Activated CD8-positive, alpha-beta memory T cell treated with anti-CD3 and anti-CD28 coated beads, Interleukin-2, amount 50 U/mL, for 48 hours (primary cell): Measurements from ENCODE around the gene COPZ2.
A peak's percentile ranks its signal among the peaks of the same experiment; 100 is the strongest.
"Not testable (repeated sequence)": the region's sequence is repeated elsewhere in the genome, so short reads cannot be mapped to it uniquely, and the experiment has no call there.

Experiments used
- DNase-seq: peaks from one replicate; pipeline ENCODE4 v3.0.0-alpha.2; 2020

The COPZ2 gene

DNA sequence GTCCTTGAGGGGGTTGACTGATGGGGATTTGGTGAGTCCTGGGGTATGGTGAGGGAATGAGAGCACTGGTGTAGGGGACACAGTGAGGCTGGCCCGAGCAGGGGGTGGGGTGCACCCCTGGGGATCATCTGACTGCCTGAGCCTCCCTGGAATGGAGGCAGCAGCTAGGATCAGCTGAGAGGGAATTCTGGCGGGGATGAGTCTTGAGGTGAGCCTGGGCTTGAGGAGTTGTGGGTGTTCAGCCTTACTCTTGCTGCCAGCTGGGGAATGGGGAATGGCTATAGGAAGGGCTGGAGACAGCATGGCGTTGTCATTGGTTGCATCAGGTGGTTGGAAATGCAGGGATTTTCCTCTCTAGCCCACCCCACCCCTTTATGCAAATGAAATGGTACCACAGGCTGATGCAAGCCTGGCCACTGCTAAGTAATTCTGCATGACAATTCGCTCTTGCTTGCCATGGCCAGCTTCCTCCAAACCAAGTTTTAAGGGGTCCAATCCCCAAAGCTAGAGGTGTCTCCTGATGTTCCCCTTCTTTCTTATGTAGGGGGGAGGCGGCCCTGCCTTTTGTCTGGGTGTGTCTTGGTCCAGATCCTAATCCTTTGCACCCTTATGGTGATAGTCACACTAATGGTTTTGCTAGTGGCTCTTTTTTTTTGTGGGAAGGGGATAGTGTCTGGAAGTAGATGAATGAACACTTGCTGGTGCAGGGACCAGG is 18.1 kb upstream of the COPZ2 start:
- DNase-seq: no peak

DNA sequence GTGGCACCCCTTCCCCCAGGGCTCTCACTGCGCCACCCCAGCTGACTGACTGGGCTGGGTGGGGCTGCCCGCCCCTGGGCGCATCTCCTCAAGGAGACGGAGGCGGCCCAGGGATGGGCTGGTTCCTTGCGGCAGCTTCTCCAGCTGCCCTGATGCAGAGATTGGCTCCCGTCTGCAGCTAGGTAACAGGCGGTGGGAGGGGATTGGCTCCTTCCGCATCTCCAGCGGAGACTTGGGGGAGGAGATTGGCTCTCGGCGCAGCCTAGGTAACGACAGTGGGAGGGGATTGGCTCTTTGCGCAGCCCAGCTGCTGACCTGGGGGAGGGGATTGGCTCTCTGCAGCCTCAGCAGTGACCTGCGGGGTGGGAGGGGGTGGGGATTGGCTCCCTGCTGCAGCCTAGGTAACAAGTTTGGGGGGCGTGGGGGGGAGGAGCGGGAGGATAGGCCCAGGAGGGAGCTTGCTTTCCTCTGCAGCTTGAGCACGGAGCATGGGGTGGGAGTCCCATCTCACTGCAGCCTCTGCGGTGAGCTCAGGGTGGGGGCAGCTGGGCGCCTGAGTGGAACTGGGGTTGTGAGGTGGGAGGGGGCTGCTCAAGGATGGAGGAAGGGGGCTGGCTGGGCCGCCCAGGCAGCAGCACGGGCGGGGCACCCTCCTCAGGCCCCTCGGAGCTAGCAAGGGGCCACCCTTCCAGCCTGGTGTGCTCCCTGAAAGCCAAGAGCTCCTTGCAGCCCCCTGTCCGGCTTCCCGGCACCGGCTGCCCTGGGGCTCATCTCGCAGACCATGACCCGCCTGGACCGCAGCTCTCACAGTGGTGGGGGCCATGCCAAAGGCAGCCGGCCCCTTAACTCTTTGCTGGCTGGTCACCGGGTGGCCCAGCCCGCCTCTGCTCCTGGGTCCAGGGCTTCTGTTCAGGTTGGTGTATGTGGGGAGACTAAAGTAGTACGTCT is 16.9 kb upstream of the COPZ2 start:
- no peak for DNase-seq

DNA sequence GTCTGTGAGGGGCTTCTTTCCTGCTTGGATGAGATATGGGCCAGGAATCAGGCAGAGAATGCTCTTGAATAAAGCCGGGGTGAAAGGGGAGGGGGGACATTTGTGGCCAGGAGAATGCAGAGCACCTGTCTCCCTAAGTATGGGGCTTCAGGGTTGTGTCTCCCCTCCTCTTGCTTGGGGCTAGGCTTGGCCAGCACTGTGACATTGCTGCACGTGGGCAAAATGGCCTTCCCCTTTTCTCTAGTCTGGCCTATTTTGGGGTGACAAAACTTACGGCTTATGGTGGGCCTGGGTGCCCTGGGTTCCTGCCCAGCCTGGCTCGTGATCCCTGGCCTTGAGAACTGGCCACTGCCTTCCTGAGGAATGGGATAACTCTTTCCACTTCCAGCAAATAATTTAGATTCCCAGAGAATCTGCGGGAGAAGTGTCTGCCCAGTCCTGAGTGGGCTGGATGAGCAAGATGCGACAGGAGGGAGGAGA is 16.2 kb upstream of the COPZ2 start:
- no peak for DNase-seq

DNA sequence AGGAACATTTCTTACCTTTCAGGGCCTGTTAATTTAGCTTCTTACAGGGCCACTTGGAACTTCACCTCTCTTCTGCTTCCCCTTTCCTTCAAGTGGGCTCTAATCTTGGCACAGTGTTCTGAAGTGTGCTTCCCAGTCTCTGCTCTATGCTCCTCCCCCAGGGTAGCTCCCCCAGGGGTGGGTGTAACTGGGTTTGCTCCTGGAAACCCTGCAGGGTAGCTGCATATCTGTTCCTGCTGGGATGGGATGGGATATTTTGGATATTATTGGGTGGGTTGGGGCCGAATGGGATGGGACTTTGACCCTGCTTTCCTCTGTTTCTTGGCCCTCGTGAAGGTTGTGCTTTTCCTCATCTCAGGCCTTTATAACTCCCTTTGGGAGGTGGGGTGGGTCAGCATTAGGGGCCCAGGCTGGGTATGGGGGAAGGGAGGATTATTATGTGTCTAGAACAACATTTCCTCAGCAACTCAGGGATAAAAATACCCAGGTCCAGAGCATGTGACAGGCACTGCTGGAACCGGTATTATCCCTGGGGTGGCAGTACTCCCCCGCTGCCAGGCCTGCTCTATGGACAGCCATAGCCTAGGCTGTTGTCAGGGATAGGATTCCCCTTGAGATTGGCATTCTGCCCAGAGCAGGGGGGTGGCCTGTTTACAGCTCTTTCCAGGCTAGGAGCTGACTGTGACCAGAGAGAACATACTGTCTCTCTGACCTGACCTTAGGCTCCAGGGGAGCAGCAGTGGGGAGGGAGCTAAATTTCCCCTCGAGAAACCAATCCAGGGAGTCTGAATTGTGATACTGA is 15.6 kb upstream of the COPZ2 start:
- DNase-seq: no peak

DNA sequence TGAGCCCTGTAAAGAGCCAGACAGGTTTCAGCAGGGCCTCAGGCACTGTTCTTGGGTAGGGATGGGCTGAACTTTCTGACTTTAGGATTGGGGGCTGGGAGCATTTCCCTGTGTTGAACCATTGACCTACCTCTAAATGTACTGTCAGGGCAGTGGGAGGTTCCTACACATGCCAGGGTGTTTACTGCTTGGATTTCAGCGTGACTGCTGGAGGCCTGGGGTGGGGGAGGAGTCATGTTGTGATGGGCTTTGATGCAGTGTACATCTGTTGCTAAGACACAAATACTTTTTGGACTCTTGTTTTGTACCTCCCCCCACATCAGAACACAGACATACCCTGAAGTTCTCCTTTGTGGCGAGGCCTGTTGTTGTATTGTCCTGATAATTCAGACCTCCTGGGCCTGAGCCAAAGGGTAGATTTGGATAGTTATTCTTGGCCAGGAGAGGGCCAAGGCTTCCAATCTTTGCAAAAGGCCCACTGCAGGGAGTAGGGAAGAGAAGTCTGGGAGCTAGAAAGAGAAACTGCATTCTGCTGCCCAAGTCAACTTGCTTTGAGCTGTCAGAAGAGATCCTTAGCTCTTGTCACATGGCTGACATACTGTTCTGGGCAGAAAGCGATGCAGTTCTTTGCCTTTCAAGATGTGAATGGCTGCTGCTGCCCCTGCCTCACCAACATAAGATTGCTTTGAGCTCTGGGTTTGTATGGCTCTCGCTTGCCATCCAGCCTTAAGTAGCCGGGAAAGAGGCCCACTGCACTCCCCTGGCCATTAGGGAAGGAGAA is 14.3 kb upstream of the COPZ2 start:
- DNase-seq: no peak

DNA sequence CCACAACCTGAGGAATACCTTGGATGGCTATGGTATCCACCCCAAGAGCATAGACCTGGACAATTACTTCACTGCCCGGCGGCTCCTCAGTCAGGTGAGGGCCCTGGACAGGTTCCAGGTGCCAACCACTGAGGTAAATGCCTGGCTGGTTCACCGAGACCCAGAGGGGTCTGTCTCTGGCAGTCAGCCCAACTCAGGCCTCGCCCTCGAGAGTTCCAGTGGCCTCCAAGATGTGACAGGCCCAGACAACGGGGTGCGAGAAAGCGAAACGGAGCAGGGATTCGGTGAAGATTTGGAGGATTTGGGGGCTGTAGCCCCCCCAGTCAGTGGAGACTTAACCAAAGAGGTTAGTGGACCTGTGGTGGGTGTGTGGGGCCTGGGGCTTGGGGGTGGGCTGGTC is 13.7 kb upstream of the COPZ2 start:
- DNase-seq: no peak

DNA sequence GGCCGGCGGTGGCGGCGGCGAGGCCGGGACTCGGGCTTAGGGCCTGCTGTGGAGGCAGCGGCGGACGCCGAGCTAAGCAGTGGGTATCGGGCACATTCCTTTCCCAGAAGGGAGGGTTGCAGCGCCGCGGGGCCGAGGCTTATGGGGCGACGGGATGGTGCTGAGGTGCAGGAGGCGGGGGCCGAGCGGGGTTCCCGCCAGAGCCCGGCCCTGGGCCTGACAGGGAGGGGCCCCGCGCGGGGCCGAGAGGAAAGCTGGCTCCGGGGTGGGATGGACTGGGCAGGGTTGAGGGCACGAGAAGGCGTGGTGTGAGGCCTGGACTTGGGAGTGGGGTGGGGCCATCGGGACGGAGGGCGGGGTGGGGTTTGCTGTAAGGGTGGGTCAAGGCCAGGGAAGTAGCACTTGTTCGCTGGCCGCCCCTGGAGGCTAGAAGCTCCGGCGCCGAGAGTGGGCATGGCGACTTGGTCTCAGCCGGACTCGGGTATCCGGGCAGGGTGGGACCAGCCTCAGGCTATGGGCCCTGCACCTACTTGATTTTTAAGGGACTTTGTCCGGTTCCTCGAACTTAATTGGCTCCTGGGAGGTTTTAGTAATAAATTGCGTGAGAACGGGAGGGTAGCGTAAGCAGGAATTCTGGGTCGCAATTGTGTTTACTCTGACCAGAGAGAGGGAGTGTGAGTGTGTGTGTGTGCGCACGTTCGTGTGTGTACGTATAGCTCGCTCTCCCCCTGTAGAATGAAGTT is 11.0 kb upstream of the COPZ2 start:
- DNase-seq: no peak

DNA sequence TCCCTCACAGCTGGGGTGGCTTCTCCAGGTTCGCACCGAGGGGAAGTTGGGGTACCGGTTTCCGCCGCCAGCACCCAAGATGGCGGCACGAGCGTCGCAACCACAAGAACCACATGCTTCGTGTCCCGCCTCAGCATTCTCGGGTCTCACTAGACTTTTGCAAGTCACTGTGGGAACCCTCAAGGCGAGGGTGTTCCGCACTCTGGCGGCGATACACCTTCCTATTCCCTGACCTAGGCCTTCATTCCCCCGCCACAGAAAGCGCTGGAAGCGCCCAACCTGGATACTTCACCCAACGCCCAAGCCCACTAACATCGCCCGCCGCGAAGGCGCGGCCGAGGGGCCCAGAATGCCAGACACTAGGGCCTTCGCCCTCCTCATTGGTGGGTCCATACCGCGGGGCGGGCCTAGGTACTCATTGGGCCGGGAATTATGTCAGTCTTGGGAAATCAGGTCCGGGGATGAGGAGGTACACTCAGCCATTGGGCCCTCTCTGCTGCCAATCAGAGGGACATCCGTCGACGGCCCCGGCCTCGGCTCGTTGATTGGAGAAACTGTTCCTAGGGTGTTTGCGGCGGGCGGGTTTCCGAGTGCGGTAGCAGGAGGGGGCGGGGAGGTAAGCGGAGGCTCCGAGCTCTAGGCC is 10.3 kb upstream of the COPZ2 start, which contains the start of gene NFE2L1:
NFE2L1 (plus strand) TSS at position 619 of the 643 bp plus-strand sequence. CDS start 2,760 bp downstream, outside the sequence.
- DNase-seq: peak; percentile 97

DNA sequence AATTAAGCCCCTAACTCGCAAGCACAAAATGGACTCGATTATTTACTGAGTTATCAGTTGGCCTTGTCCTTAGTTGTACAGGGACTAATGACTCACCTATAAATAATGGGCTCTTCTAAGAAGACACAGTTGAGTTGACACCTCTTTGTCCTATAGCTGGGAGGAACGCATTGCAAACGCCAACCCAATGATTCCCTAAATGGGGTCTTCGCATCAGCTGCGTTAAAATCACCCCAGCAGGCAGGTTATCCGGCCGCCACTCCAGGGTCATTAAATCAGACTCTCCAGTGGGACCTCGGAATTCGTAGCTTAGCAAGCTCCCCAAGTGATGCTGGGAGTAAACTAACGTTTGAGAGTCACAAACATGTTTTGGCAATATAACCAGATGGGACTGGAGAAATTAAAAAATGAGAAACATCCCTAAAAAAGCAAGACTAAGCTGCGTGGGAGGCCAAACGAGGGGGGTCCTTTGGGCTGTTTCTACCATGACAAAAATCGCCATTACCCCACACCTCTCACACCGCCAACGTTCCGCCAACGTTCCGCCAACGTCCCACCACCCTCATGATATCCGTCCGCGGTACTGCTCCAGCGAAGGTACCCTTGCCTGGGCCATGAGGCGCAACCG is 9.6 kb upstream of the COPZ2 start:
- no peak for DNase-seq

DNA sequence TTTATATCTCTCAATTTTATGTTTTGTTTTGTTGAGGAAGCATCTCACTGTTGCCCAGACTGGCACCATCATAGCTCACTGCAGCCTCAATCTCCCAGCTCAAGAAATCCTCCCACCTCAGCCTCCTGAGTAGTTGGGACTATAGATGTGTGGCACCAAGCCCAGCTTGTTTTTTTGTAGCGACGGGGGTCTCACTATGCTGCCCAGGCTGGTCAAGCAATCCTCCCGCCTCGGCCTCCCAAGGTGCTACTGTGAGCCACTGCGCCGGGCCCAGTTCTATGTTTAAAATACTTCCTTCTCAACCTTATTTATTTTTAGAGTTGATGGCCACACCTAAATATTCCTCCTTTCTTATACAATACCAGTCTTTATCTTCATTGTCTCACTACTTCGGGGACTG is 8.7 kb upstream of the COPZ2 start:
- no peak for DNase-seq

DNA sequence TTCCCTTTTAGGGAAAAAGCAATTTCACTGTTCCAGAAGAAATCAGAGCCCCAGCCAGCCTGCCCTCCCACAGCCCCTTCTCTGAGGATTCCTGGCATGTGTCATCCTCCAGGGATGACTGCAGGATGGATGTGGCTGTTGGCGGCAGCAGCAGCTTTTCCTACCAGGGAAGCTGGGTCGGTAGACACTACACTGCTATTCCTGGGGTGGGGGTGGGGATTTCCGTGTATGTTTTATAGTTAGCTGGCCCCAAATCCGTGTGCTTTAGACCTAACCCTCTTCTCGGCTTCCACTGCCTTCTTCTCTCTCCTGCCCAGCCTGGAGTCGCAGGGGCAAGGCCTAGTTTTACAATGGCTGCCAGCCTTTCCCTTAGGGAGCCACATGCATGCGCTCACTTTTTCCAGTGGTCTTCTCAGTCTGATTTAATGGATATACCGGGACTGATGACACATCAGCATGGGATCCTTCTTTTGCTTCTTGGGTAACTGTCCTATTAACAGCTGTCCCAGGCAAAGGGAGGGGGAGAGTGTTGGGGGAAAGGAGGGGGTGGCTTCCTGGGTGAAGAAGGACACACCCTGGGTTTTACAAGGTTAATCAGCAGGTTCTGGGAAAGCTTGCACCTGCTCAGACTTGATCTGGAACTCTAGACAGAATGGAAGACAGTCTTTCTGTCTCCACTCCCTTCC is 7.9 kb upstream of the COPZ2 start:
- DNase-seq: no peak

DNA sequence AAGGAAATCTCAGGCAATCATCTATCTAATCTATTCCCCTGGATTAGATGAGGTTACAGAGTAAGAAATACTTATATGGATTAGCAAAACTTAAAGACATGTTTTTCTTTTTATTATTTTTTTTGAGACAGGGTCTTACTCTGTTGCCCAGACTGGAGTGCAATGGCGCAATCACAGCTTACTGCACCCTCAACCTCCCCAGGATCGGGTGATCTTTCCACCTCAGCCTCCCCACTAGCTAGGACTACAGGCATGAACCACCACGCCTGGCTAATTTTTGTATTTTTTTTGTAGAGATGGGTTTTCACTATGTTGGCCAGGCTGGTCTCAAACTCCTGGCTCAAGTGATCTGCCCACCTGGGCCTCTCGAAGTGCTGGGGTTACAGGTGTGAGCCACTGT is 7.3 kb upstream of the COPZ2 start:
- no peak for DNase-seq

DNA sequence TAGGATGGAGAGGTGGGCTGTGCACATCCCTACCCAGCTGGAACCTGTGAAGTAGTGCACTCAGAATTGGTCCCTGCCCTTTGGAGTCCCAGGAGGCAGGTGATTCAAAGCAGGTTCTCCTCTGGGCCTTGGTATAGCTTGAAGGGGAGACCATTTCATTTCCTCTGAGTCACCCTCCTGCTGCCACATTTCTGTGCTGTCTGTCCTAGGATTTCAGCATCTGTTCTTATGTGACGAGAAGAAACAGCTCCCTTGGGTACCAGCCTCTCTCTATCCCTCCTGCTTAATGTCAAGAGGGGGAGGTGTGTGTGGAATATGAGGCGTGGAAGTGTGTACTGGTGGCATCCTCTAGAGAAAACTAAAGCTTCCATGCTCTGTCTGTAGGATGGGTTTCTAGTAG is 5.6 kb upstream of the COPZ2 start:
- no peak for DNase-seq

DNA sequence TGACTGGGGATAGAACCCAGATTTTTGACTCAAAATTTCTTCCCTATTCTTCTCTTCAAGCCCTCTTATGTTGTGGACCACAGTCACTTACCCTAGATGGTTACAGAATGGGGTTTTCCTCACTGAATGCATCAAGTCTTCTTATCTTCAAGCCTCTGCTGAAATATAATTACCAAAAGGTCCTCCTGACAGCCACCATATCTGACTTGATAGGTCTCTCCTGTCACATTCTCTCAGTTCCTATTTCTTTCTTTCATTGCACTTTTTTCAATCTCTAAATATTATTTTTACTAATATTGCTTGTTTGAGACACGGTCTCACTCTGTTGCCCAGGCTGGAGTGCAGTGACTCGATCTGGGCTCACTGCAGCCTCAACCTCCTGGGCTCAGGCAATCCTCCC is 1.1 kb upstream of the COPZ2 start:
- DNase-seq: no peak

DNA sequence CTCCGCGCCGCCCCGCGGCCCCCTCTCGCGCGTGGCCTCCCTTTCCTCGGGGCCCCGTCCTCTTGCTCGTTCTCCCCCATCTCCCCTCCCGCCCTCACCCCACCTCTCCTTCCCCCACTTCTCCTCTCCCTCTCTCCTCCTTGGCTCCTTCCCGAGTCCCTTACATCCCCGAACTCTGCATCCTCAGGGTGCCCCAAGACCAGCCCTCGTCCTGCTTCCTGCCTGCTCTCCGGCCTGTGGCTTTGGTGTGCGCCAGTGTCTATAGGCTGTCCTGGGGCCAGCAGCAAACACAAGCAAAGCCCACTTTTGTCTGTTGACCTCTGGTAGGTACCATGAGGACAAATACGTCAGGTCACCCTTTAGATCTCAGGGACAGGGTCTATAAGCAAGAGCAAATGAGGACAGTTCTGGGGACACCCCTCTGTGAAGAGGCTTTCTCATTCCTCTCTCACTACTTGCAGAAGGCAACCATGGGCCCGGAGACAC is 284 bp upstream of the COPZ2 start:
- DNase-seq: no peak

DNA sequence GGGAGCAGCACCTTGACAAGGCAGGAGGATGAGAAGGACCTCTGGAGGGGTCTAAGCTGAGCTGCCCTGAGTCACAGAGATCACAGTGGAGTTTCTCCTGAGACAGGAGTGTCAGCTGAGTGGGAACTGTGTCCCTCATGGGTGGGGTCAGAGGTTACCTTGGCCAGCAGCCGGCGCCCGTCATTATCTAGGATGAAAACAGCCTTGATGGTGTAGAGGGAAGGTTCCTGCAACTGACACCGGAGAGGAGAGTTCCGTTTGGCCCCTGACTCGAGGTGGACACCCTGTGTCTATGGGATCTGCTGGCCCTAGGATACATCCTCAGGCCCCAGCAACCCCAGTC is 933 bp downstream of the COPZ2 start:
- DNase-seq: no peak

DNA sequence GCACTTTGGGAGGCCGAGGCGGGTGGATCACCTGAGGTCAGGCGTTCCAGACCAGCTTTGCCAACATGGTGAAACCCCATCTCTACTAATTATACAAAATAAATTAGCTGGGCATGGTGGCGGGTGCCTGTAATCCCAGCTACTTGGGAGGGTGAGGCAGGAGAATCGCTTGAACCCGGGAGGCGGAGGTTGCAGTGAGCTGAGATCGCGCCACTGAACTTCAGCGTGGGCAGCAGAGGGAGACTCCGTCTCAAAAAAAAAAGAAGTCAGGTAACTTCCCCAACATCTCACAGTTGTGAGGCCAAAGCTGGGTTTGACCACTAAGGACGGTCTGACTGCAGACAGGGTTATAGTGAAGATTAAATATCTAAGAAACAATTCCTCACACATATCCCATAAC is 2.9 kb downstream of the COPZ2 start:
- DNase-seq: not testable (repeated sequence)

DNA sequence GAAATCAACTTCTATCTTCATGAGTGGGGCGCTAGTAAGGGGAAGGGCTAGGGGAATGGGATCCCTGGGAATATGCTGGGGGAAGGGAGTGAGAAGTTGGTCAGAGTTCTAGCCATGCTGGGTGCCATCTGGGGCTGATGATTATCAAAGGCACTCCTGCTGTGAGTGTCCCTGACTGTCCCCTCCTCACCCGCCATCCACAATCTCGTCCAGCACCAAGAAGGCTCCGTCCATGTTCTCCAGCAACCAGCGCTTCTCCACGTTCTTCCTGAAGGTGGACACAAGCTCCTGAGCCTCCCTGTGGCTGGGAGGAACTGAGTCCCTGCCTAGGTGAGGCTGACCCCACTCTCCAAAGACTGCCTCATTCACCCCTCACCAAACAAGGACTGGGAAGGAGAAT is 5.6 kb downstream of the COPZ2 start:
- no peak for DNase-seq

DNA sequence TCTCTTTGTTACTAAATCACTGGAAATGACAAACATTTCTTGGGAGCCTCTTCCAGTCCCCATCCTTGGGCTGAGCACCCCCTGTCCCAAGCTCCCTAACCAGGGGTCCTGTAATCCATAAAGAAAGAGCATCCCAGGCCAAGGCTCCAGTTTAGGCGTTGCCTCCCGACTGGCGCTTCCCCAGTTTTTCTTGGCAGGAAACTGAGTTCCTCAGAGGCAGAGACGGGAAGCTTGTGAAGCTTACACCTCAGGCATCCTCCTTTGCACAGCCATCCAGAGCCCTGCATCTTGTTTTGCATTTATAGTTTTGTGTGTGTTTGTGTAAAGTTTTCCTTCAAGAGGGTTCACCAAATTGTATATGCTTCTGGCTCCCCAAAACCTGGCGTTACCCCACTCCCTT is 7.1 kb downstream of the COPZ2 start:
- DNase-seq: no peak

DNA sequence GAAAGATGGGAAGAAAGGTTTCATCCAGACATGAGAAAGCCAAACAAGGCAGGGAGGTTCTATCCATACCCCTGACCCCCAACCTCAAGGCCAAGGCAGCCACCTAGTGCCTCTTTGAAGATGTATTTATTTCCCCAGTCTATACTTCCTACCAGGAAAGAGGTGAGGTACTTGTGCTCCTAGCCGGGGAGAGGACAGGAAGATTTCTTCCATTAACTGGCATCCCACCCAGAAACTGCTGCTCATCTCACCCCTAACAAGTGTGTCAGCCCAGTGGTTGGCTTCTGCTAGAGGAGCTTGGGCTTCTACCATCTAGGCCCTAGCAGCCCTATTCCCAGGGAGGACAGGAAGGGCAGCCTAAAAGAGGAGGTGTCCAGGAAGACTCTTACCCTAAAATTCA is 8.9 kb downstream of the COPZ2 start:
- no peak for DNase-seq
